HG03175 (cell line): Measurements from ENCODE around the gene DNAH1.
"Not testable (repeated sequence)": the region's sequence is repeated elsewhere in the genome, so short reads cannot be mapped to it uniquely, and the experiment has no call there.

Experiments used
- ATAC-seq: cut with Tn5 transposase; IDR thresholded peaks from one replicate; pipeline ENCODE4 v1.9.1; 2021; ENCODE audit warnings: mild to moderate bottlenecking, moderate library complexity; ENCODE audit not compliant: unreplicated experiment

The DNAH1 gene

GRCh38 chr3:52331091-52331490 is 15.0 kb downstream of the DNAH1 start:
- ATAC-seq, result no peak

GRCh38 chr3:52331906-52332305 is 15.8 kb downstream of the DNAH1 start:
- no peak for ATAC-seq

- ATAC-seq, result no peak
Observed at GRCh38 chr3:52333869-52334557, 17.9 kb downstream of the DNAH1 start.

GRCh38 chr3:52338131-52338530 is 22.0 kb downstream of the DNAH1 start:
- ATAC-seq, result not testable (repeated sequence)

GRCh38 chr3:52339612-52340011 is 23.5 kb downstream of the DNAH1 start:
- no peak for ATAC-seq

GRCh38 chr3:52341123-52341522 is 25.0 kb downstream of the DNAH1 start:
- ATAC-seq, result no peak

GRCh38 chr3:52343946-52344600 is 28.0 kb downstream of the DNAH1 start:
- ATAC-seq, result no peak

- ATAC-seq, result no peak
Observed at GRCh38 chr3:52345521-52346109, 29.5 kb downstream of the DNAH1 start.

GRCh38 chr3:52346623-52347530 is 30.8 kb downstream of the DNAH1 start:
- ATAC-seq, result no peak

- no peak for ATAC-seq
Observed at GRCh38 chr3:52347716-52348635, 31.9 kb downstream of the DNAH1 start.

GRCh38 chr3:52349131-52349530 is 33.0 kb downstream of the DNAH1 start:
- ATAC-seq, result no peak

GRCh38 chr3:52349611-52350395 is 33.7 kb downstream of the DNAH1 start:
- ATAC-seq, result no peak

GRCh38 chr3:52350416-52350815 is 34.3 kb downstream of the DNAH1 start:
- ATAC-seq, result no peak

- ATAC-seq, result no peak
Observed at GRCh38 chr3:52350981-52351761, 35.1 kb downstream of the DNAH1 start.

- ATAC-seq, result no peak
Observed at GRCh38 chr3:52351762-52352368, 35.7 kb downstream of the DNAH1 start.

- ATAC-seq, result no peak
Observed at GRCh38 chr3:52352566-52352965, 36.4 kb downstream of the DNAH1 start.

GRCh38 chr3:52353291-52353855 is 37.3 kb downstream of the DNAH1 start:
- no peak for ATAC-seq

GRCh38 chr3:52354676-52355075 is 38.6 kb downstream of the DNAH1 start:
- ATAC-seq, result no peak
